Epithelial cell of esophagus (primary cell): ENCODE results near the gene ACER2.

Source experiments
- DNase-seq: peaks from one replicate; pipeline ENCODE4 v3.0.0; 2010; ENCODE audit warnings: low read depth
- H3K4me3 ChIP-seq: 2 replicates; pipeline ENCODE4 v1.5.1; 2011; ENCODE audit warnings: mild to moderate bottlenecking, low read length, control low read depth
- CTCF ChIP-seq: IDR thresholded peaks from 2 replicates; pipeline ENCODE4 v1.5.1; 2011; ENCODE audit warnings: low read depth, mild to moderate bottlenecking, low read length, control low read depth, inconsistent platforms; ENCODE audit not compliant: insufficient read depth; ENCODE audit errors: missing control alignments

Gene ACER2

DNA sequence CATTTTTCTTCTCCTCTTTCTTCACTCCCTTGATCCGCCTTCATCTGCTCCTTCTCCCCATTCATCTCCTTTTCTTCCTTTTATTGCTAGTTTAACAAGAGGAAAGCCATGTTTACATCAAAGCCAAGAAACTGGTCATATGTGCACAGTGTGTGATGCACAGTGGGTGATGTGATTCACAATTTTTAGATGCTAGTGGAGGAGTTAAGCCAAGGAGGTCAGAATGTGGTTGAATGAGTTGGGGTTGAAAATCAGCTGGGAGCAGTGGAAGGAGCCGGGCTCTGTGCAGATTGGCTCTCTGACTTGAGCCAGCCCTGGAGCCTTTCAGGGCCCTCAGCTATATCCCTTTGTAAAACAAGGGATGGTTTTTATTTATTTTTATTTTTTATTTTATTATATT is 7.3 kb downstream of the ACER2 start:
- no peak for DNase-seq
- H3K4me3 ChIP-seq: no peak overlapping the region
- TF ChIP-seq CTCF: no peak

GRCh38 chr9:19420877-19421276 is 12.1 kb downstream of the ACER2 start:
- TF ChIP-seq CTCF: no peak
- H3K4me3 ChIP-seq: no peak overlapping the region
- DNase-seq: peak; percentile 41

DNA sequence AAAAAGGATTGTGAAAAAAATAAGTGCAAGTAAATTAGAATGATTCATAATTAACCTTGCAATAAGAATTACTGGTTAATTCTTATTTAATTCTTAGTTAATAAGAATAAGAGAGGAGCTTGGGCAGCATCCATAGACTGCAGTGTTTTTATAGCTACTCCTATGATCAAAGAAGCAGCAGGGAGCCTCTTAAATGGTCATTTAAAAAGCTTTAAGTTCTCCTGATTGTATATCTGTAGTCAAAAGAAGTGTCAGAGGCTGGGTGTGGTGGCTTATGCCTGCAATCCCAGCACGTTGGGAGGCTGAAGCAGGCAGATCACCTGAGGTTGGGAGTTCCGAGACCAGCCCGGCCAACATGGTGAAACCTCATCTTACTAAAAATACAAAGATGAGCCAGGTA is 14.4 kb downstream of the ACER2 start:
- no peak for TF ChIP-seq CTCF
- DNase-seq: no peak
- no peak overlapping the region for H3K4me3 ChIP-seq

DNA sequence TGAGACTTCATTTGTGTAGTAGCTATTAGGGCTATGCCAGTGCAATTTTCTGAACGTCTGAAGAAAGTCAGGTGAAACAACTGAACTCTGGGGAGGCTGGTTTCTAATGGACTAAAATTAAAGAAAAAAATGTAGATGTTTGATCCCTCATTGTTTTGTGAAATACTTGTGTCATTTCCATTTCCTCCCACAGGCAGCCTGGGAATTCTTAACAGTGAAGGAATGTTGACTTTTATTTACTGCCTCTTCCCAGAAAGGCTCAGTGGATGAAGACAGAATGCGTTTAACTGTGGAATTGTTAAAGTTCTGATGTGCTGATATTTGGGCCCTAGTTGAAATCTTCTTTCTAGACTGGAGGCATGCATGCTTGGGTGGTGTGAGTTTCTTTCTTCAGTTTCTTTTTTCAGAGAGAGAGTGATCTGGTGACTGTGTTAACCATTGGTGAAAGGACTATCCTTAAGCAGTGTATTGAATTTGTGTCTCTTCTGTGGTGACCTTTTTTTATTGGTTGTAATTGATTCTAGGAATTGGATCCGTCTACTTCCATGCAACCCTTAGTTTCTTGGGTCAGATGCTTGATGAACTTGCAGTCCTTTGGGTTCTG is 15.5 kb downstream of the ACER2 start:
- DNase-seq: no peak
- no peak for TF ChIP-seq CTCF
- H3K4me3 ChIP-seq: no peak overlapping the region

GRCh38 chr9:19429595-19429994 is 20.8 kb downstream of the ACER2 start:
- no peak for DNase-seq
- TF ChIP-seq CTCF: no peak
- H3K4me3 ChIP-seq: no peak overlapping the region

DNA sequence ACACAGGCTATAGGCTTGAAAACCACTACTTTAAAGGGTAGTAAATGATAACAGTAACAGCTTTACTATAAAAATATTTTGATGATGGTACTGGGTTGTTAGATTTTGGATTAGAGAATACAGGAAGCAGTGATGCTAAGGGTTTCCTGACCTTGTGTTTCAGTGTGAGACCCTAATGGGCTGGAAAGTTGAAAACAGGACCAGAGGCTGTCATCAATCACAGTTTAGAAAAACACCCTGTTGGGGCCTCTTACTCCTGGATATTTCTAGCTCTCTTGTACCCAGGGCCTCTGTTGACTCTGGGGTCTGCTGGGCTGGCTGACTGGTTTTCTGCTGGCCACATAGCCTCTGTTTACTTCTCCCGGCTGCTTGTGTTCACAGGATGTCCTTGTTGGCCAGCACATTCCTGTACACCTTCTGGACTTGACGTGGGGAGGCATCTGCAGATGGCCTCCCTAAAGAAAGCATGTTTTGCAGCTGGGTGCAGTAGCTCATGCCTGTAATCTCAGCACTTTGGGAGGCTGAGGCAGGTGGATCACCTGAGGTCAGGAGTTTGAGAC is 21.5 kb downstream of the ACER2 start:
- DNase-seq: no peak
- no peak overlapping the region for H3K4me3 ChIP-seq
- no peak for TF ChIP-seq CTCF
